Central memory CD4-positive, alpha-beta T cell (primary cell): Measurements from ENCODE around the gene RNF5.

Experiments
- DNase-seq: peaks from one replicate; pipeline ENCODE4 v3.0.0; 2022

RNF5 gene

DNA sequence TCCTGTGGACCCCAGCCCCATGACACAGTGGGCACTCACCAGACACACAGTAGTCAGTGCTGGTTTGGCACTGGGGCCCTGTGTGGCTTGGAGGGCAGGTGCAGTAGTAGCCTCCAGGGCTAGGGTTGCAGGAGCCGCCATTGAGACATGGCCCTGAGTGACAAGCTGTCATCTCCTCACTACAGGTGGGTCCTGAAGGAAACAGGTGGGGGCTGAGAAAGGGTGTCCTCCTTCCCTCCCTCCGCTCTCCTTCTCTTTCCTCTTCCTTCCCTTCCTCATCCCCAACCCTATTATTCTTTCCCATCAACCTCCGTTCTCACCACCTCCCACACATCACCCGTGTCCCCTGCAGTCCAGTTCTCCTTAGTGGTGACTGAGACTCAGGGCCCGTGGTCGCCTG is 35.4 kb downstream of the RNF5 start:
- no peak for DNase-seq

GRCh38 chr6:32214126-32214525 is 35.9 kb downstream of the RNF5 start:
- DNase-seq = no peak

- no peak for DNase-seq
These were observed 37.4 kb downstream of the RNF5 start for GRCh38 chr6:32215617-32216016.

DNA sequence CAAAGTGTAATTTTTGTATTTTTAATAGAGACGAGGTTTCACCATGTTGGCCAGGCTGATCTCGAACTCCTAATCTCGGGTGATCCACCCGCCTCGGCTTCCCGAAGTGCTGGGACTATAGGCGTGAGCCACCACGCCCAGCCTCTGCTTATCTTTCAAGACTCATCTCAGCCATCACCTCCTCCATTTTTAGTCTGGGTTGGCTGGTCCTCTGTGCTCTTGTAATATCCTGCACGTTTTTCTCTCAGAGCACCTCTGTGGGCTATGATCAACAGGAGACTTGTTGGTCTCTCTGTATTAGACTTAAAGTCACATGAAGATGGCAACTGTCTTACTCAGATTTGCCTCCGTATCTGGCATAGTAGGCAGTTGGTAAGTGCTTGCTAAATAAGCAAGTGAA is 38.1 kb downstream of the RNF5 start:
- no peak for DNase-seq

GRCh38 chr6:32216998-32217397 is 38.8 kb downstream of the RNF5 start:
- DNase-seq = no peak

- no peak for DNase-seq
These were observed 40.0 kb downstream of the RNF5 start for GRCh38 chr6:32218167-32218566.

- no peak for DNase-seq
These were observed 41.8 kb downstream of the RNF5 start for GRCh38 chr6:32220021-32220420.

DNA sequence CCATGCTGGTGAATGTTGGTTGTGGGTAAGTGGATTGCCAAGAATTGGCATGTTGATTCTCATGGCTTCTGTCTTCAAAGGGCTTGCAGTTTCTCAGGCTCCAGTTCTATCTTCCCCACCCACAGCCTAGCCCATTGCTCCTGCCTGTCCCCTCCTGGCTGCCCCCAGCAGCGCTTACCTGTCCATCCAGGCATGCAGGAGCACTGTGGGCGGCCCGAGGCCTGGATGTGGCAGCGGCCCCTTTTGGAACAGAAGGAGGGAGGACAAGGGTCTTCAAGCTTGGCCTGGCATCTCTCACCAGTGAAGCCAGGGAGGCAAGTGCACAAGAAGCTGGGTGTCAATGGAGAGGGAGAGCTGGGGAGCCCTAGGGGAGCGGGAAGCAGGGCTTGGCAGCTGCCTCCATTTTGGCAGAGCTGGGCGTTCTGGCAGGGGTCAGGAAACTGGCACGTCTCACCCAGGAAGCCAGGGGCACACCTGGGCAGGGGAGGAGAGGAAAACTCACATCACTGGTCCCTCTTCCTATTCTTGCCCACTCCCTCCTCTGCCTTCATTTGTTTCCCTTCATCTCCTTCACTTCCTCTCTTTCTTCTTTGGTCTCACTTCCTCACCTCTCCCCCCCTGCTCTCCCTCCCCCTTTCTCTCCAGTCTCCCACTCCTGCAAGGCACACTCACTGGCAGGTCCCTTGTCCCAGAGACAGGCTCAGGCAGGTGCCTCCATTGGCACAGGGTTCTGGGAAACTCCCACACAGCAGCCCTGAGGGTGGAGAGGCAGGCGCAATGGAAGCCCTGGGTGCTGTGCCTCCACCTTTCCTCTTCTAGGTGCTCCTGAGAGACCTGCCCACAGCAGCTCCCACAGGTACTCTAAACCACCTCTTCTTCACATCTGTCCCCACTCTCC is 44.4 kb downstream of the RNF5 start:
- DNase-seq = no peak

- DNase-seq = no peak
These were observed 45.3 kb downstream of the RNF5 start, which contains the start of gene NOTCH4 for GRCh38 chr6:32223258-32224235. Gene NOTCH4, minus strand, starts transcription at chr6:32224067. Its CDS starts 139 bp downstream, at chr6:32223928.

- no peak for DNase-seq
These were observed 46.5 kb downstream of the RNF5 start for GRCh38 chr6:32224696-32225095.

DNA sequence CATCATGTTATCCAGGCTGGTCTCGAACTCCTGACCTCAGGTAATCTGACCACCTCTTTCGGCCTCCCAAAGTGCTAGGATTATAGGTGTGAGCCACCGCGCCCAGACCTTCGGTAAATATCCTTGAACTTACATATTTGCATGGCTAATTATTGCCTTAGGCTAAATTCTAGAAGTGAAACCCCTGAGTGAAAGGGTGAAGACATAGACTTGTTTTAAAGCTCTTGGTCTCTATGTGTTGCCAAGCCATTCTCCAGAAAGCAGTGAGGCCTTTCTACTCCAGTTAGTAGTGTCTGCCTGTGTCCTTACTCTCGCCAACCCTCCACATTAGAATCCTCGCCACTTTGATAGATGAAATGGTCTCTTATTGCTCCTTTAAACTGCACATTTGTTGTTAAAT is 48.2 kb downstream of the RNF5 start:
- DNase-seq = no peak
